Globus pallidus (tissue), 1 donor: Measurements from ENCODE around the gene VOPP1.

Source experiments
- DNase-seq: peaks from one replicate; pipeline ENCODE4 v3.0.0-alpha.2; 2015; ENCODE audit warnings: low spot score

The VOPP1 gene

DNA sequence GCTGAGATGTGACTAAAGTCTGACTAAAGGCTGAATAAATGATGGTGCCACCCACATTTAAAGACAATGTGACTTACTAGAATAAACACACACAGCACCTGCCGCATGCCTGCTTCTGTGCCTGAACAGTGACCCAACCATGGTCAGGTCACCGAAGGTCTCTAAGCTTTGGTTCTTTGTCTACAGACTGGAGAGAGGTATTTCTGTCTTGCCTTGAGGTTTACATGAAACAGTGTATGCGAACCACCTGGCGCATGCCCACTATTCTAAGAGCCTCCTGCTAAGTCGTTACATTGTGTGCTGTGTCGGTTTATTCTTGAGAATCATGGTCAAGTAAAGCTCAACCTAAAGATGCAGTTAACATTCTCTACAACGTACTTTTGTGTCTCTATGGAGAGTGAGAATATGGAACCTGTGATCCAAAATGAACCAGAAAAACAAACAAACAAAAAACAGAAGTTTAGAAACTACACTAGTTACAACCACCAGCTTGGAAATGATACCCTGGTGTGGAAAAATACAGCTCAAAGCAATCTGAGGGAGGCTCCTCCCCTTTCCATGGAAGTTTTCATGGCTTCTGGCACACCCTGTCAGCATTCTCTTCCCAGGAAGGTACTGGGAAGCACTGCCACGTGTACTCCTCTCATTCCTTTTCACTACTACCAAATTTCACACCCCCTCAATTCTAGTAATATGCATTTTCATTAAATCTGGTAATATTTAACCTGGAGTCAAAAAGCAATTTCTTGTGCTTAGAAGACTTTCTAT, 40.0 kb downstream of the VOPP1 start:
- DNase-seq = no peak

DNA sequence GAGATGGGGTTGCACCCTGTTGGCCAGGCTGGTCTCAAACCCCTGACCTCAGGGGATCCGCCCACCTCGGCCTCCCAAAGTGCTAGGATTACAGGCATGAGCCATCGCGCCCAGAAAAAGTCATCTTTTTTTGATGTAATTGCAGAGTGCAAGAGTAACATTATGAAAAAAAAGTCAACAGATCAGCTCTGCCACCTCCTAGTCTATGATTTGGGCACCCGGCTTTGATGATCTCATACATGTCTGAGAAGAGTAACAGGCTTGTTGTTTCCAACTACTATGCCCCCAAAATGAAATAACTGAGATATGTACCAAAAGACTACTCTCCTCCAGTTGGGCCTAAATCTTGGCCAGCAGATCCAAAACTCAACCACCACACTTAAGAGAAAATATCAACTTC, 40.8 kb downstream of the VOPP1 start:
- no peak for DNase-seq

- DNase-seq = no peak
Measured at GRCh38 chr7:55527307-55527706, 45.0 kb downstream of the VOPP1 start.

GRCh38 chr7:55526770-55527169, 45.5 kb downstream of the VOPP1 start:
- peak; percentile 68 for DNase-seq

DNA sequence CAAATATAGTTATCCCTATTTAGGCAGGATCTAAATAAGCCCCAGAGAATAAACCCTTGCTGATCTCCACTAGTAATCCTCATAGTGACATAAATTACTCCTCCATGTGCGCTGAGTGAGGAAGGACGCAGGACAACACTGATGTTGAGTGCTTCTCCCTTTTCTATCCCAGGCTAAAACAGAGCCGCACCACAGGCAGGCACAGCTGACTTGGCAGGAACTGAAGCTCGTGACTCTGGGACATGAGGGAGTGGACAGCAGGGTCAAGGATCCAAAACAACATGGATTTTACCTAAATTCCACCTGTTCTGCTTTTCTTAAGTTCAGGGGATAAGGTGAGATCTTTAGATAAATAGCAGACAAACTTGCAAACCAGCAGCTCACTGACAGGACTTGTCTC, 46.0 kb downstream of the VOPP1 start:
- peak; percentile 51 for DNase-seq

DNA sequence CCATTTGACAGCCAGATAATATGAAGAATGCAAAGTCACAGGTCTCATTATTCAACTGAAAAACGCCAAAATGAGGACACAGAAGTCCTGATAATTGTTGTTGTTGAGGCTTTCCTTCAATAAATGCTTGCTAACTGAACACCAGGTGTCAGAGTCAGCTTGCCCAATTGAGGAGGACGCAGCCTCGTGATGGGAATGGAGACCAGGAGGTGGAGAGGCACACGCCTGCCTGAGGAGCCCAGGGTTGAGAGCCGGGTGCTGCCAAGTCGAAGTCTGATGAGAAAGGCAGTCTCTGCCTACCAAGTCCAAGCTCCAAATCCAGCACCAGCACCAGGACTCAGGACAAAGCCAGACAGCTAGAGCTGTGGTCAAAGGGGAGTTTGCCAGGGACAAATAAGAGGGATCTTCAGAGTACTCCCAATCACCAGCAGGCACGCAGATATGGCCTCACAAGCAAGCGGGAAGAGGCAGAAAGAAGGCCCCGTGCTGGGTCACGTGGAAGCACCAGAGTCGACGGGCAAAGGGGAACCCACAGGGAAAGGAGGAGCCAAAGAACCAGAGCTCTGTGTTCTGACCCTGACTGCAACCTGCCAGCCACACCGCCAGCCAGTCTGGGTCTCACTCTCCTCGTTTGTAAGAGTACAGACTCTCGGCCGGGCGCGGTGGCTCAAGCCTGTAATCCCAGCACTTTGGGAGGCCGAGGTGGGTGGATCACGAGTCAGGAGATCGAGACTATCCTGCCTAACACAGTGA, 47.6 kb downstream of the VOPP1 start:
- DNase-seq = no peak

GRCh38 chr7:55523366-55523765, 48.9 kb downstream of the VOPP1 start:
- DNase-seq = no peak

- DNase-seq = no peak
Measured at GRCh38 chr7:55521917-55522902, 50.1 kb downstream of the VOPP1 start.

DNA sequence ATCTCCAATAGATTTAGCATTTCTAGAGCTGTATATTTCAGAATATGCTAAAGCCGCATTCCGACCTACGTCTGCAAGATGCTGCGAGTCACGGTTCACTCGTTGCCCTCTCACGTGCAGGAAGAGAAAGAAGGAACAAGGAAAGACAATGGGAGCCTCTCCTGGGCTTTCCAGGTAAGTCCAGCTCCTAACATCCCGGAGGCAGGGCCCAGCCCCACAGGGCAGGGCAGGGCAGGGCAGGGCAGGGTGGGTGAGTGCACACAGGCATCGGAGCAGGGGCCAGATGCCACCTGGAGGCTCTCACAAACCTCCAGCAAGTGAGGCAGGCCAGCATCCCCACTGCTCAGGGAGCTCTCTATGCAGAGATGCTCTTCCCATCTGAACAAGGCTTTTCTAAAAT, 50.8 kb downstream of the VOPP1 start:
- DNase-seq = no peak

DNA sequence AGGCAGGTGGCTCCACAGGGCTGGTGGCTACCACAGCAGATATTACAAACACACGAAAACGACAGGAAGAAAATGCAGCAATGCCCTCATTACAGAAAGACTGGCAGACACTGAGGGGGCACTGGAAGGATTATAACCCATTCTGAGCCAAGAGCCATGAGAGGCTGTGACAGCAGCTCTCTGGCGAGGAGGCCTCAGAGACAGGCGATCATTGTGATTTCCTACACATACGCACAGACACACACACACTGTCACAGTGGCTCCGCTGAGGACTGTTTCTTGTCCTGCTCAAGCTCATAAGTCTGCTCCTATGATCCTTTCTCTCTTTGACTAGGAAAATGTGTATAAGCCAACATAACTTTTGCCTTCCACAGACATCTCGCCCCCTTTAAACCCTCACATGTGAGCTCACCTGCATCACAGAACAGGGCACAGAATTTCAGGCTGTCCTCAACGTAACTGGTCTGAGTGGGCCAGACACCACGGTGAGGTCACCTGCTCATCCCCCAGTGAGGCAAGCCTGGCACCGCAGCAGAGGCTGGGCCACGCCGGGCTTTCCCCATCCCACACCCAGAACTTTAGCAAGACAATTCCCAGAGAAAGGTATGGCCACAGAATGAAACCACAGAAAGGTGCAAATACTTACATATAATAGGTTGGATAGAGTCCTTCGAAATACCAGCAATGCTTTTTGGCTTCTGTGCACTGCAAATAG, 51.7 kb downstream of the VOPP1 start:
- DNase-seq = no peak

DNA sequence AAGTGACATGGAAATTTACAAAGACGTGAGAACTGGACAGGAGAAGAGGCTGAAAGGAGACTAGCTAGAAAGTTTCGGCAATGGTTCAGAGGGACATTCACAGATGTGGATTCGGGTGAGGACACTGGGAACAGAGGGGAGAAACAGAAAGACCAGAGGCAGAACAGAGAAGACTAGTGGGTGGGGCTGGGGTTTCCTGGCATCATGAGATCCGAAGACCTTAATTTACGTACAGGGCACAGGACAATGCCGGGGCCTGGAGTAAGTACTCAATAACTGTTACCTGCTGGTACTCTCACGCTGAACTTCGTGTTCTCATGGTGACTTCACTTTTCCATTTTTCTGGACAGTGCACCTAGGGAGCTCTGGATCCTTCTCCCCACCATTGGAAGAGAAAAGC, 53.5 kb downstream of the VOPP1 start:
- DNase-seq = no peak

DNA sequence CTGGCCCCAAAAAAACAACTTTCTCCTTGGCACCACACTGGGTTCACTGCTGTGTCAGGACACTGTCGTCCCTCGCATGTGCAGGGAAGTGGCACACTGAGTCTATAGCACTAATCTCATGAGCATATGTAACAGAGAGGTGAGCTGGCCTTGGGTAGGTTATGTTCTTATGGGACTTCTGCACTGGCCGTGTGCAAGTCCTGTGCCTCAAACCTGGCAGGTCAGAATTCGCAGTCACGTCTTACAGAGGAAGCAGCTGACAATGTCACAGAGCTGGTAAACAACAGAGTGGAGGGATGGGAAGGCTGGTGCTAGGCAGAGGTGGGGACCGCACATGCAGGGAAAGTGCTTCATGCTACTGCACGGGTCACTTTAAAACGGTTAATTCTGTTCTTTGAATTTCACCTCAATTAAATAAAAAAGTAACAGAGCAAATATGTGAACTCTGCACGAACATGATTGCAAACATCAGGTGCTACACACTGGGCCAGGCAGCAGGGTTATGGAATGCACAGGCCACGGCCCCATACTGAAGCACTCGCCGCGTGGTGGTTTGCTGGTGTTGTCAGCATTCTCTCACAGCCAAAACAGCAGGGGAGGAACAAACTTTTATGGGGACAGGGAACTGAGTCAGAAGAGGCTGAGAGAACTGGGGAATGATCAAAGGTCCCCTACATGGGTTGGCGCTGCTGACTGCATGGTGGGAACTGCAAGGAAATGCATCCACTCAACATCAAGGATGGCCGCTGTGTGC, 54.2 kb downstream of the VOPP1 start:
- DNase-seq = no peak

DNA sequence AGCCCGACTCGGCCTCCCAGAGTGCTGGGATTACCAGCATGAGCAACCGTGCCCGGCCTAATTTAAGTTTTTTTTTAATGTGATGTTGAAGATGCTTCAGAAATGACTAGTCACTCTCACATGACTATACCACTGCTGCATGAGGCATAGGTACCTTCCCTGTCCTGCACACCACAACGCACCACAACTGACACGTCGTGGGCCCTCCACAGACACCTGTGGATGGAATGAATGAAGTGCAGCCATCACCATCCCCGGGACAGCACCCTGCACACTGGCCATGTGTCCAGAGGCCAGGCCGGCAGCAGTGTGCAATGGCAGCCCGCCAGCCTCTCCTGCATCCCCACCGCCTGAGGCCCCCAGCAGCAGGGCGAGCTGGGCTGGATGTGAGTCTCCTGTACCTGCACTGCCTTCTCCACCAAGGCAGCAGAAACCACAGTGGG, 55.1 kb downstream of the VOPP1 start:
- DNase-seq = no peak

DNA sequence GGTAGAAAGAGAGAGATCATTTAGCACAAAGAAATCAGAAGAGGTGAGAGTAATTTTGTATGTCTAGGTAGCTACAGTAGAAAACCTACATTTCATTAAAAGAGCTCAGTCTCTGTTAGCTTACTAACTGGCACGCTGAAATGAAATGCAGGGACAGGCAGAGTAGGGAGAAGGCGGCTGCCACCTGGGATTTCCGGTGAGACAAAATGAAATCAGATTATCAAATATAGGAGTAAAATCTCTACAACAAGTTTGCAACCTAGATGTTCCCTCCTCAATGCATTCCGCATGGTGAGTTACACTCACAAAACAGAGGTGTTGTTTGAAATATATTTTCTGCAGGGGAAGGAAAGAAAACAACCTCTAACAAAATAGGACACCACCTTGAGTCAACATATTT, 55.9 kb downstream of the VOPP1 start:
- no peak for DNase-seq

- DNase-seq = no peak
Measured at GRCh38 chr7:55515569-55516279, 56.6 kb downstream of the VOPP1 start.

GRCh38 chr7:55514546-55515265, 57.6 kb downstream of the VOPP1 start:
- DNase-seq = no peak

DNA sequence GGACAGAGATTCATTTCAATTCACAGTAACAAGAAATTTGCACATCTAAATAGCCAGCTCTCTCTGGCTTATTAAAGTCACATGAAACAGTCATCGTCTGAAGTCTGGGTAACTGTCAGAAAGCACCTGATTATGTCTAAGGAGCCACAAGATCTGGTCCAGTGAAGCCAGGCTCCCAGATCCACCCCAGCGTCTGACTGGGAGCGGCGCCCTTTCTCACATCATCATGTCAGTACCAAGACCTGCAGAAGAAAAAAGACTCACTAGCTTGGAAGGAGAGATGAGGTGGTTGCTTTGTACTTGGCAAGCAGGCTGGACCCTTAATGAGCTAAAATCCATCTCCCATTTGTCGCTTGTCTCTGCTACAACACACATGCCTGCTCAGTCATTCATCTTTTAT, 58.4 kb downstream of the VOPP1 start:
- no peak for DNase-seq

GRCh38 chr7:55512635-55513191, 59.6 kb downstream of the VOPP1 start:
- no peak for DNase-seq

DNA sequence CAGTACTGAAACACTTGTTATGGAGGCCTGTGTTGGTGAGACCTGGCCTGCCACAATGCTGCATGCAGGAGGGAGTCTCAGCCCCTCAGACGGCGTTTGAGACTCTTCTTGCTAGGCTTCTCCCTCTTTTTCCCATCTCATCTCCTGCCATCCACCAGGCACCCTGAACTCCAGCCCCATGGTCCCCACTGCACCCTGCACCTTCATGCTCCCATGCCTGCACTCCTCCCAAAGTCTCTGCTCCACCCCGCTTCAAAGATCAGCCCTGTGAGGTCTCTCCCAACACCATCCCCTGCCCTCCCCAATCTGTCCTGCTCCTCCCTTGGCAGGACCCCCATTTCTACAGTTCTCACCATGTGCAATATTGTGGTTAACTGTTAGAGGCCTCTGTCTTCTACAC, 61.7 kb downstream of the VOPP1 start:
- no peak for DNase-seq
